ENCODE results near the gene SLC25A29. TPM values are rescaled to one million over a fixed set of nuclear protein-coding genes. Genes with fewer than 3 reads are reported as not detected.
A peak's percentile ranks its signal among the peaks of the same experiment; 100 is the strongest.

Gene SLC25A29
- total RNA-seq = 58.9 TPM

GRCh38 chr14:100306101-100306997, at the start of gene SLC25A29:
Gene SLC25A29, minus strand, starts transcription at chr14:100306444. Its CDS starts 212 bp downstream, at chr14:100306232.
- no peaks in the 10 kb centered on the region for H3K27me3 ChIP-seq
- no peaks in the 10 kb centered on the region for H3K36me3 ChIP-seq
- no peaks in the 10 kb centered on the region for H3K9me3 ChIP-seq
- H3K4me3 ChIP-seq = peak within 1 kb of the TSS; percentile 89 to 98
- TF ChIP-seq POLR2AphosphoS5 (IDR thresholded peaks at IDR 0.05; ENCODE audit: insufficient read depth in 1 of 2, low read depth in 1 of 2) (peak in 1 of 2 donors; percentile 83), POLR2A (IDR thresholded peaks at IDR 0.05) (peak; percentile 45 to 60)
- TF ChIP-seq, protein P1, sequence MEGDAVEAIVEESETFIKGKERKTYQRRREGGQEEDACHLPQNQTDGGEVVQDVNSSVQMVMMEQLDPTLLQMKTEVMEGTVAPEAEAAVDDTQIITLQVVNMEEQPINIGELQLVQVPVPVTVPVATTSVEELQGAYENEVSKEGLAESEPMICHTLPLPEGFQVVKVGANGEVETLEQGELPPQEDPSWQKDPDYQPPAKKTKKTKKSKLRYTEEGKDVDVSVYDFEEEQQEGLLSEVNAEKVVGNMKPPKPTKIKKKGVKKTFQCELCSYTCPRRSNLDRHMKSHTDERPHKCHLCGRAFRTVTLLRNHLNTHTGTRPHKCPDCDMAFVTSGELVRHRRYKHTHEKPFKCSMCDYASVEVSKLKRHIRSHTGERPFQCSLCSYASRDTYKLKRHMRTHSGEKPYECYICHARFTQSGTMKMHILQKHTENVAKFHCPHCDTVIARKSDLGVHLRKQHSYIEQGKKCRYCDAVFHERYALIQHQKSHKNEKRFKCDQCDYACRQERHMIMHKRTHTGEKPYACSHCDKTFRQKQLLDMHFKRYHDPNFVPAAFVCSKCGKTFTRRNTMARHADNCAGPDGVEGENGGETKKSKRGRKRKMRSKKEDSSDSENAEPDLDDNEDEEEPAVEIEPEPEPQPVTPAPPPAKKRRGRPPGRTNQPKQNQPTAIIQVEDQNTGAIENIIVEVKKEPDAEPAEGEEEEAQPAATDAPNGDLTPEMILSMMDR (IDR thresholded peaks at IDR 0.05) = no peak
- H3K27ac ChIP-seq = peak within 1 kb of the TSS; percentile 85
- intact Hi-C loops (cut with DNase I) = loop anchor here (5.0 kb wide), 1 partner anchor 69 kb away; the partner anchor contains the start of gene YY1
- H3K4me1 ChIP-seq = peaks cover 51% of the 10 kb centered on the region
- no peak for DNase-seq (ENCODE audit: extremely low spot score in 2 of 2)

DNA sequence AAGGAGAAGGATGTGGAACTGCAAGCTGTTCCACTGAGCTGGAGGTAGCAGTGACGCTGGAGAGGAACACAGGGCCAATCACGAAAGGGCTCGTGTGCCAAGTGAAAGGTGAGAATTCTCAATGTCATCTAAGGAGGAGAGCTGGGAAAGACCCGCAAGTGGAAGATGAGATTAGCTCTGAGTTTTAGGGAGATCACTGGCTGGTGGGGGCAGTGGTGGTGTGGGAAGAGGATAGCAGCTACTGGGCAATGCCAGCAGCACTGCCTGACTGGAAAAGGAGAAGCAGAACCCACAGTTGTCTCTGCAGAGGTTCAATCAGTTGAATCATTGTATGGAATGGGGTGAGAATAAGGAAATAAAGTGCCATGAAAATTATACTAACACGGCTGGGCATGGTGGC, 44.7 kb upstream of the SLC25A29 start:
- intact Hi-C loops (cut with DNase I) = no loop called here
- no peaks in the 10 kb centered on the region for H3K4me1 ChIP-seq
- no peak overlapping the region for H3K27ac ChIP-seq
- no peaks in the 10 kb centered on the region for H3K27me3 ChIP-seq
- no peak for DNase-seq (ENCODE audit: extremely low spot score in 2 of 2)
- H3K36me3 ChIP-seq = peaks cover 0 to 55% of the 10 kb centered on the region in 2 donors
- no peak overlapping the region for H3K4me3 ChIP-seq
- no peak for TF ChIP-seq POLR2AphosphoS5 (IDR thresholded peaks at IDR 0.05; ENCODE audit: insufficient read depth in 1 of 2, low read depth in 1 of 2)
- no peak for TF ChIP-seq POLR2A (IDR thresholded peaks at IDR 0.05)
- TF ChIP-seq, protein P1 (IDR thresholded peaks at IDR 0.05) = no peak
- no peaks in the 10 kb centered on the region for H3K9me3 ChIP-seq

DNA sequence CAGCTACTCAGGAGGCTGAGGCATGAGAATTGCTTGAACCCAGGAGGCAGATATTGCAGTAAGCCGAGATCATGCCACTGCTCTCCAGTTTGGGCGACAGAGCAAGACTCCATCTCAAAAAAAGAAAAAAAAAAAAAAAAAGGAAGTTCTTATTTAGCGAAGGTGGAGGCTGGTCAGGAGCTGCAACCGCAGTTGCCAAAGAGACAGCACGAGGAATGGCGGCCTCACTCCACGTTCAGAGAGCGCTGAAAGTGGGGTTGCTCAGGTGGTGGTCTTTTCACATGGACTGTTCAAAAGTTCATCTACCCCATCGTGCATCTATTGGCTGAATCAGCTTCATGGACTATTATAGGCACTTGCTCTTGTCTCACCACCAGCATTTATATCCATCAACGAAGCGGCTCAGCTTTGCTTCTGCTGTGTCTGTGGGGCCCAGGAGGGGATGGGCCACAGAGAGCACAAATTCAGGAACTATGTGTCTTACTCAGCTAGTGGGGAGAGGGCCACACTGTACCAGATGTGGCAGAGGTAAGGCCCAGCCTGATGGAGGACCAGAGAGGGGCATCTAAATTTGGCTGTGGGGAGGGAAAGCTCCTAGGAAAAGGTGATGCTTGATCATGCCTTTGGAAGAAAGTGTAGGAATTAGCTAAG, 44.2 kb upstream of the SLC25A29 start:
- TF ChIP-seq POLR2AphosphoS5 (IDR thresholded peaks at IDR 0.05; ENCODE audit: insufficient read depth in 1 of 2, low read depth in 1 of 2) (no peak), POLR2A (IDR thresholded peaks at IDR 0.05) (no peak)
- TF ChIP-seq, protein P1 (IDR thresholded peaks at IDR 0.05) = no peak
- H3K36me3 ChIP-seq = peaks cover 0 to 53% of the 10 kb centered on the region in 2 donors

GRCh38 chr14:100348784-100349685, 42.8 kb upstream of the SLC25A29 start:
- intact Hi-C loops (cut with DNase I) = no loop called here
- peaks cover 0 to 46% of the 10 kb centered on the region in 2 donors for H3K36me3 ChIP-seq
- no peak overlapping the region for H3K27ac ChIP-seq
- no peak for TF ChIP-seq POLR2A (IDR thresholded peaks at IDR 0.05)
- TF ChIP-seq POLR2AphosphoS5 (IDR thresholded peaks at IDR 0.05; ENCODE audit: insufficient read depth in 1 of 2, low read depth in 1 of 2) = no peak
- TF ChIP-seq, protein P1 (IDR thresholded peaks at IDR 0.05) = no peak
- H3K27me3 ChIP-seq = no peaks in the 10 kb centered on the region
- H3K4me3 ChIP-seq = no peak overlapping the region
- H3K4me1 ChIP-seq = no peaks in the 10 kb centered on the region
- DNase-seq (ENCODE audit: extremely low spot score in 2 of 2) = no peak
- H3K9me3 ChIP-seq = no peaks in the 10 kb centered on the region

More for the DNA sequence above, 44.2 kb upstream of the SLC25A29 start:
- Histone ChIP-seq H3K4me1 (no peaks in the 10 kb centered on the region), H3K27me3 (no peaks in the 10 kb centered on the region), H3K27ac (no peak overlapping the region), H3K9me3 (no peaks in the 10 kb centered on the region), H3K4me3 (no peak overlapping the region)
- no peak for DNase-seq (ENCODE audit: extremely low spot score in 2 of 2)
- intact Hi-C loops (cut with DNase I) = no loop called here
